Measurements from ENCODE around the gene TSHZ3.

DNA sequence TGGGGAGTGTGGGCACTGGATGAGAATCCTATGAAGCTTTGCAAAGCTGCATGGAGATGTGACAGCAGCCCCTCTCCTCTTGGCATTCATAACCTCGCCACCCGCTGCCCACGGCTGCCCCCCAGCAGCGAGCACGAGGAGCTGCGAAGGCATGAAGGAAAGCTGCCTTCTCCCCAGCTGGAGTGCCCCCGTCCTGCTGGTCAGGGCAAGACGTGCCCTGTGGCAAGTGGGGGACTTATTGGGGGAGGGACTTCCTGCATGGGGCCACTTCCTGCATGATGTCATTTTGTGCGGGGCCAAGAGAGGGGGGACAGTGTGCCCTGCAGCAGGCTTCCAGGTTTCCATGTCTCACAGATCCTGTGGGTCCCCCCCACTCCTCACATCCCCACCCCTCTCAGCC is 85.9 kb downstream of the TSHZ3 start:
- TF ChIP-seq, protein P1, sequence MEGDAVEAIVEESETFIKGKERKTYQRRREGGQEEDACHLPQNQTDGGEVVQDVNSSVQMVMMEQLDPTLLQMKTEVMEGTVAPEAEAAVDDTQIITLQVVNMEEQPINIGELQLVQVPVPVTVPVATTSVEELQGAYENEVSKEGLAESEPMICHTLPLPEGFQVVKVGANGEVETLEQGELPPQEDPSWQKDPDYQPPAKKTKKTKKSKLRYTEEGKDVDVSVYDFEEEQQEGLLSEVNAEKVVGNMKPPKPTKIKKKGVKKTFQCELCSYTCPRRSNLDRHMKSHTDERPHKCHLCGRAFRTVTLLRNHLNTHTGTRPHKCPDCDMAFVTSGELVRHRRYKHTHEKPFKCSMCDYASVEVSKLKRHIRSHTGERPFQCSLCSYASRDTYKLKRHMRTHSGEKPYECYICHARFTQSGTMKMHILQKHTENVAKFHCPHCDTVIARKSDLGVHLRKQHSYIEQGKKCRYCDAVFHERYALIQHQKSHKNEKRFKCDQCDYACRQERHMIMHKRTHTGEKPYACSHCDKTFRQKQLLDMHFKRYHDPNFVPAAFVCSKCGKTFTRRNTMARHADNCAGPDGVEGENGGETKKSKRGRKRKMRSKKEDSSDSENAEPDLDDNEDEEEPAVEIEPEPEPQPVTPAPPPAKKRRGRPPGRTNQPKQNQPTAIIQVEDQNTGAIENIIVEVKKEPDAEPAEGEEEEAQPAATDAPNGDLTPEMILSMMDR (conservative IDR thresholded peaks at IDR 0.05; ENCODE audit: low read depth, low read length): no peak
- no peak for TF ChIP-seq EZH2 (IDR thresholded peaks at IDR 0.05; ENCODE audit: borderline replicate concordance, low read depth, low read length, poor library complexity, severe bottlenecking)
